SK-N-SH treated with all-trans-retinoic acid at 6 μM for 48 hours (cell line): ENCODE data around the gene NANP.

Experiments used
- ATAC-seq: fragments of 200-7000 bp; cut with Tn5 transposase; 3 replicates; pipeline ENCODE4 v1.9.1; 2020; ENCODE audit warnings: mild to moderate bottlenecking, moderate library complexity
- ARNTL ChIP-seq: fragments of 450-650 bp; formaldehyde crosslinking; IDR thresholded peaks from 2 replicates; pipeline ENCODE4 v1.5.0; 2020; ENCODE audit warnings: low read depth, mild to moderate bottlenecking, moderate library complexity, borderline replicate concordance
- BACH2 ChIP-seq: fragments of 250-450 bp; sonication (Bioruptor Pico); IDR thresholded peaks from 2 replicates; pipeline ENCODE4 v1.9.0; 2021; ENCODE audit warnings: mild to moderate bottlenecking, borderline replicate concordance
- CSDC2 ChIP-seq: fragments of 250-450 bp; sonication (Bioruptor Pico); IDR thresholded peaks from 2 replicates; pipeline ENCODE4 v1.5.0; 2020; ENCODE audit warnings: mild to moderate bottlenecking, moderate library complexity
- ESRRG ChIP-seq: fragments of 250-450 bp; sonication (Bioruptor Pico); IDR thresholded peaks from 2 replicates; pipeline ENCODE4 v1.6.1; 2021; ENCODE audit warnings: mild to moderate bottlenecking
- GLIS3 ChIP-seq: fragments of 250-450 bp; sonication (Bioruptor Pico); IDR thresholded peaks from 2 replicates; pipeline ENCODE4 v1.5.0; 2020; ENCODE audit warnings: mild to moderate bottlenecking, moderate library complexity
- ISL1 ChIP-seq: fragments of 250-450 bp; sonication (Bioruptor Pico); IDR thresholded peaks from 2 replicates; pipeline ENCODE4 v2.1.2; 2022; ENCODE audit warnings: mild to moderate bottlenecking, moderate library complexity
- PPARA ChIP-seq: fragments of 250-450 bp; sonication (Bioruptor Pico); IDR thresholded peaks from 2 replicates; pipeline ENCODE4 v1.5.0; 2020; ENCODE audit warnings: mild to moderate bottlenecking, borderline replicate concordance
- RARB ChIP-seq: fragments of 250-450 bp; sonication (Bioruptor Pico); IDR thresholded peaks from 2 replicates; pipeline ENCODE4 v1.8.0; 2021; ENCODE audit warnings: mild to moderate bottlenecking, moderate library complexity
- SNAI2 ChIP-seq: fragments of 250-450 bp; sonication (Bioruptor Pico); IDR thresholded peaks from 2 replicates; pipeline ENCODE4 v1.5.0; 2020; ENCODE audit warnings: mild to moderate bottlenecking, moderate library complexity
- TCF4 ChIP-seq: fragments of 250-450 bp; sonication (Bioruptor Pico); IDR thresholded peaks from 2 replicates; pipeline ENCODE4 v1.8.0; 2021; ENCODE audit warnings: mild to moderate bottlenecking, moderate library complexity, borderline replicate concordance
- TOX ChIP-seq: fragments of 250-450 bp; sonication (Bioruptor Pico); IDR thresholded peaks from 2 replicates; pipeline ENCODE4 v1.8.0; 2021; ENCODE audit warnings: mild to moderate bottlenecking, moderate library complexity, borderline replicate concordance
- TSHZ2 ChIP-seq: fragments of 250-450 bp; sonication (Bioruptor Pico); IDR thresholded peaks from 2 replicates; pipeline ENCODE4 v1.5.0; 2020; ENCODE audit warnings: mild to moderate bottlenecking, moderate library complexity
- ZC3H10 ChIP-seq: fragments of 250-450 bp; sonication (Bioruptor Pico); IDR thresholded peaks from 2 replicates; pipeline ENCODE4 v1.5.1; 2021; ENCODE audit warnings: mild to moderate bottlenecking, moderate library complexity
- ZFP3 ChIP-seq: fragments of 250-450 bp; sonication (Bioruptor Pico); IDR thresholded peaks from 2 replicates; pipeline ENCODE4 v1.5.0; 2020; ENCODE audit warnings: mild to moderate bottlenecking, moderate library complexity
- ZFP30 ChIP-seq: fragments of 450-650 bp; formaldehyde crosslinking; IDR thresholded peaks from 2 replicates; pipeline ENCODE4 v1.5.0; 2022; ENCODE audit warnings: mild to moderate bottlenecking, moderate library complexity
- ZNF565 ChIP-seq: fragments of 450-650 bp; formaldehyde crosslinking; conservative IDR thresholded peaks from 2 replicates; pipeline ENCODE4 v1.5.0; 2020; ENCODE audit warnings: low read depth, mild to moderate bottlenecking, moderate library complexity
- ZNF70 ChIP-seq: fragments of 450-650 bp; formaldehyde crosslinking; IDR thresholded peaks from 2 replicates; pipeline ENCODE4 v1.5.0; 2020; ENCODE audit warnings: mild to moderate bottlenecking, moderate library complexity
- ZNF8 ChIP-seq: fragments of 450-650 bp; formaldehyde crosslinking; IDR thresholded peaks from 2 replicates; pipeline ENCODE4 v1.5.0; 2020; ENCODE audit warnings: mild to moderate bottlenecking, moderate library complexity
- TF ChIP-seq, protein P1 (sequence below): fragments of 250-450 bp; sonication (Bioruptor Pico); IDR thresholded peaks from 2 replicates; pipeline ENCODE4 v1.8.0; 2020; ENCODE audit warnings: mild to moderate bottlenecking, moderate library complexity, borderline replicate concordance
- TF ChIP-seq, protein P2 (sequence below): fragments of 250-450 bp; sonication (Bioruptor Pico); IDR thresholded peaks from 2 replicates; pipeline ENCODE4 v1.5.1; 2020; ENCODE audit warnings: low read depth, mild to moderate bottlenecking, moderate library complexity
- TF ChIP-seq, protein P3 (sequence below): fragments of 250-450 bp; sonication (Bioruptor Pico); IDR thresholded peaks from 2 replicates; pipeline ENCODE4 v1.5.1; 2021; ENCODE audit warnings: mild to moderate bottlenecking, moderate library complexity

The NANP gene

GRCh38 chr20:25622049-25622448 lies 1.8 kb downstream of the NANP start:
- ATAC-seq: no peak
- no peak for TF ChIP-seq ZFP3 (CRISPR knock-in tag)
- no peak for TF ChIP-seq ISL1
- TF ChIP-seq TOX (CRISPR knock-in tag): no peak
- TF ChIP-seq, protein P1, sequence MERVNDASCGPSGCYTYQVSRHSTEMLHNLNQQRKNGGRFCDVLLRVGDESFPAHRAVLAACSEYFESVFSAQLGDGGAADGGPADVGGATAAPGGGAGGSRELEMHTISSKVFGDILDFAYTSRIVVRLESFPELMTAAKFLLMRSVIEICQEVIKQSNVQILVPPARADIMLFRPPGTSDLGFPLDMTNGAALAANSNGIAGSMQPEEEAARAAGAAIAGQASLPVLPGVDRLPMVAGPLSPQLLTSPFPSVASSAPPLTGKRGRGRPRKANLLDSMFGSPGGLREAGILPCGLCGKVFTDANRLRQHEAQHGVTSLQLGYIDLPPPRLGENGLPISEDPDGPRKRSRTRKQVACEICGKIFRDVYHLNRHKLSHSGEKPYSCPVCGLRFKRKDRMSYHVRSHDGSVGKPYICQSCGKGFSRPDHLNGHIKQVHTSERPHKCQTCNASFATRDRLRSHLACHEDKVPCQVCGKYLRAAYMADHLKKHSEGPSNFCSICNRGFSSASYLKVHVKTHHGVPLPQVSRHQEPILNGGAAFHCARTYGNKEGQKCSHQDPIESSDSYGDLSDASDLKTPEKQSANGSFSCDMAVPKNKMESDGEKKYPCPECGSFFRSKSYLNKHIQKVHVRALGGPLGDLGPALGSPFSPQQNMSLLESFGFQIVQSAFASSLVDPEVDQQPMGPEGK: no peak
- TF ChIP-seq TCF4 (CRISPR knock-in tag): no peak
- no peak for TF ChIP-seq ZC3H10
- no peak for TF ChIP-seq GLIS3 (CRISPR knock-in tag)
- TF ChIP-seq ZNF565 (CRISPR knock-in tag): no peak
- TF ChIP-seq BACH2: no peak
- no peak for TF ChIP-seq TSHZ2
- TF ChIP-seq ESRRG (CRISPR knock-in tag): no peak
- TF ChIP-seq PPARA (CRISPR knock-in tag): no peak
- no peak for TF ChIP-seq RARB
- TF ChIP-seq, protein P2, sequence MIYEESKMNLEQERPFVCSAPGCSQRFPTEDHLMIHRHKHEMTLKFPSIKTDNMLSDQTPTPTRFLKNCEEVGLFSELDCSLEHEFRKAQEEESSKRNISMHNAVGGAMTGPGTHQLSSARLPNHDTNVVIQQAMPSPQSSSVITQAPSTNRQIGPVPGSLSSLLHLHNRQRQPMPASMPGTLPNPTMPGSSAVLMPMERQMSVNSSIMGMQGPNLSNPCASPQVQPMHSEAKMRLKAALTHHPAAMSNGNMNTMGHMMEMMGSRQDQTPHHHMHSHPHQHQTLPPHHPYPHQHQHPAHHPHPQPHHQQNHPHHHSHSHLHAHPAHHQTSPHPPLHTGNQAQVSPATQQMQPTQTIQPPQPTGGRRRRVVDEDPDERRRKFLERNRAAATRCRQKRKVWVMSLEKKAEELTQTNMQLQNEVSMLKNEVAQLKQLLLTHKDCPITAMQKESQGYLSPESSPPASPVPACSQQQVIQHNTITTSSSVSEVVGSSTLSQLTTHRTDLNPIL (CRISPR knock-in tag): no peak
- TF ChIP-seq, protein P3, sequence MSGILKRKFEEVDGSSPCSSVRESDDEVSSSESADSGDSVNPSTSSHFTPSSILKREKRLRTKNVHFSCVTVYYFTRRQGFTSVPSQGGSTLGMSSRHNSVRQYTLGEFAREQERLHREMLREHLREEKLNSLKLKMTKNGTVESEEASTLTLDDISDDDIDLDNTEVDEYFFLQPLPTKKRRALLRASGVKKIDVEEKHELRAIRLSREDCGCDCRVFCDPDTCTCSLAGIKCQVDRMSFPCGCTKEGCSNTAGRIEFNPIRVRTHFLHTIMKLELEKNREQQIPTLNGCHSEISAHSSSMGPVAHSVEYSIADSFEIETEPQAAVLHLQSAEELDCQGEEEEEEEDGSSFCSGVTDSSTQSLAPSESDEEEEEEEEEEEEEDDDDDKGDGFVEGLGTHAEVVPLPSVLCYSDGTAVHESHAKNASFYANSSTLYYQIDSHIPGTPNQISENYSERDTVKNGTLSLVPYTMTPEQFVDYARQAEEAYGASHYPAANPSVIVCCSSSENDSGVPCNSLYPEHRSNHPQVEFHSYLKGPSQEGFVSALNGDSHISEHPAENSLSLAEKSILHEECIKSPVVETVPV (CRISPR knock-in tag): no peak
- TF ChIP-seq ZNF70 (CRISPR knock-in tag): no peak
- no peak for TF ChIP-seq ZNF8
- TF ChIP-seq CSDC2: no peak
- no peak for TF ChIP-seq SNAI2 (CRISPR knock-in tag)
- TF ChIP-seq ARNTL (CRISPR knock-in tag): no peak

- ATAC-seq: no peak
- TF ChIP-seq ZFP30 (no peak), TOX (CRISPR knock-in tag) (no peak), CSDC2 (no peak), SNAI2 (CRISPR knock-in tag) (no peak), ZC3H10 (no peak), GLIS3 (CRISPR knock-in tag) (no peak), ZFP3 (CRISPR knock-in tag) (no peak), TSHZ2 (no peak), TCF4 (CRISPR knock-in tag) (no peak), ESRRG (CRISPR knock-in tag) (no peak), ZNF565 (CRISPR knock-in tag) (no peak), ZNF70 (CRISPR knock-in tag) (no peak), ARNTL (CRISPR knock-in tag) (no peak)
- TF ChIP-seq, protein P3 (CRISPR knock-in tag): no peak
- TF ChIP-seq, protein P2 (CRISPR knock-in tag): no peak
- TF ChIP-seq, protein P1: no peak
- TF ChIP-seq, all 23 proteins: peak for 0
Observed at GRCh38 chr20:25619514-25619913, 4.3 kb downstream of the NANP start.
